22Rv1 (cell line): ENCODE data around the gene EXOC2.

Source experiments
- H3K27ac ChIP-seq: fragments of 450-650 bp; 2 replicates; pipeline ENCODE4 v1.5.1; 2017
- CTCF ChIP-seq: fragments of 450-650 bp; IDR thresholded peaks from 2 replicates; pipeline ENCODE4 v1.5.1; 2017; ENCODE audit warnings: mild to moderate bottlenecking
- ZFX ChIP-seq: fragments of 450-650 bp; IDR thresholded peaks from 2 replicates; pipeline ENCODE4 v1.6.1; 2017; ENCODE audit warnings: antibody characterized with exemption, borderline replicate concordance

EXOC2 gene

GRCh38 chr6:537114-537513 is 155.8 kb downstream of the EXOC2 start:
- no peak overlapping the region for H3K27ac ChIP-seq
- TF ChIP-seq ZFX (no peak), CTCF (no peak)

GRCh38 chr6:530425-530824 is 162.5 kb downstream of the EXOC2 start:
- TF ChIP-seq ZFX (no peak), CTCF (no peak)

GRCh38 chr6:528989-529388 is 163.9 kb downstream of the EXOC2 start:
- no peak overlapping the region for H3K27ac ChIP-seq
- TF ChIP-seq CTCF (no peak), ZFX (no peak)

More at GRCh38 chr6:530425-530824, 162.5 kb downstream of the EXOC2 start:
- H3K27ac ChIP-seq, result no peak overlapping the region

GRCh38 chr6:527989-528673 is 164.8 kb downstream of the EXOC2 start:
- TF ChIP-seq CTCF, result no peak
- TF ChIP-seq ZFX, result no peak
- H3K27ac ChIP-seq, result no peak overlapping the region

- TF ChIP-seq CTCF, result no peak
- no peak for TF ChIP-seq ZFX
- no peak overlapping the region for H3K27ac ChIP-seq
Measured at GRCh38 chr6:524803-525202, 168.1 kb downstream of the EXOC2 start.

- H3K27ac ChIP-seq, result no peak overlapping the region
- TF ChIP-seq CTCF (no peak), ZFX (no peak)
Measured at GRCh38 chr6:520820-521219, 172.1 kb downstream of the EXOC2 start.

- no peak overlapping the region for H3K27ac ChIP-seq
- TF ChIP-seq ZFX (no peak), CTCF (no peak)
Measured at GRCh38 chr6:518218-518617, 174.7 kb downstream of the EXOC2 start.
